ENCODE measurements around the gene NR3C1. TPM values are rescaled to one million over a fixed set of nuclear protein-coding genes. Genes with fewer than 3 reads are reported as not detected.

NR3C1 gene
- total and polyA plus RNA-seq, 2 donors (not counting 1 experiment from before 2014, with no cell fraction given) = 17.6 to 218 TPM

DNA sequence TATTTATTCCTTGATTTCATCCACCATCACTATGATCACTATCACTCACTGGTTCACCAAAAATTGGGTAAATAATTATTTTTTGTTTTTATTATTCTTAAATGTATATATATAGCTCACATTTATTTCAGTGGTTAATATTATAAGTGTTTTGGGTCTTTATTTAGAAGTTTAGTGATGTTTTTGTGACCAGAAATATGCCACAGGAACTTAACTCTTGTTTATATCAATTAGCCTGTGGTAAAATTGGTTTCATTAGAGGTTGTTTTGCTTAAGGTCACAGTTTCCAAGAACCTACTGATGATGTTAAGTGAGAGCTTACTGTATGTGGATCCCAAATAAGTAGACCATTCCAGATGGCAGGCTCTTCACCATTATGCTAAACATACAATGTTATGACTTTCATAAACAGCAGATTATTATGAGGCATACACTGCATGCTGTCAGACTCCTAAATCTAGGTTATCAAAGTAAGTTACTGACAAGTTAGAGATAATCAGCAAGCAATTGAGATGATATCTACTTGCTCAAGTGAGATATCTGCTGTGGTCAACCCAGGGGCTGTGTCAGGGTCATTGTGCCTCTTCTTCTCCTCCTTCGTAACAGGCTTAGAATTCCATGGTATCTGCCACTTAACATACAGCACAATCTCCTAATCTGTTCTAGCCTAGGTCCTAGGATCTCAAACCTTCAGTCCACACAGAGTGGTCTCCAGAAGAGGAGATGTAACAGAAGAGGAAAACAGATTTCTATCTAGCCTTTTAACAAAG, 57.6 kb downstream of the NR3C1 start:
- Histone ChIP-seq H3K79me2 (ENCODE audit: control insufficient read depth, insufficient read depth, low read length) (peaks cover 97% of the 10 kb centered on the region), H3K4me2 (replicated peaks; ENCODE audit: low read depth, low read length, poor library complexity, severe bottlenecking) (no peak overlapping the region), H3K4me3 (ENCODE audit: control extremely low read depth in 1 of 5, extremely low read depth in 1 of 5, insufficient read depth in 1 of 5, low read depth in 2 of 5, low read length in 4 of 5) (no peak overlapping the region), H3K9me3 (ENCODE audit: control extremely low read depth in 1 of 3, control insufficient read depth in 2 of 3, insufficient read depth in 1 of 3, low read length in 2 of 3) (no peaks in the 10 kb centered on the region), H3K4me1 (ENCODE audit: control insufficient read depth in 2 of 2, insufficient read depth in 2 of 2, low read length in 2 of 2) (peaks cover 28 to 44% of the 10 kb centered on the region in 2 donors), H3K27me3 (replicated peaks in 1 of 4; ENCODE audit: control extremely low read depth in 1 of 4, control insufficient read depth in 3 of 4, insufficient read depth in 4 of 4, low read length in 3 of 4) (no peaks in the 10 kb centered on the region), H3K27ac (ENCODE audit: low read length in 2 of 2) (no peak overlapping the region), H2AFZ (ENCODE audit: insufficient read depth, low read depth, low read length, poor library complexity, severe bottlenecking) (no peak overlapping the region), H3K9ac (ENCODE audit: low read length) (no peak overlapping the region), H4K20me1 (ENCODE audit: control insufficient read depth, insufficient read depth, low read length, poor library complexity, severe bottlenecking) (peaks cover 59% of the 10 kb centered on the region), H3K36me3 (replicated peaks in 1 of 2; ENCODE audit: control extremely low read depth in 1 of 2, control insufficient read depth in 1 of 2, extremely low read depth in 1 of 2, insufficient read depth in 2 of 2, low read length in 1 of 2) (peaks cover 0 to 3% of the 10 kb centered on the region in 2 experiments)
- TF ChIP-seq EZH2 (IDR thresholded peaks at IDR 0.05; ENCODE audit: borderline replicate concordance, insufficient read depth, low read depth, low read length, poor library complexity, severe bottlenecking) = no peak
- no peak for TF ChIP-seq CTCF (IDR thresholded peaks at IDR 0.05)
- Mint-ChIP-seq H3K27me3 (no peaks in the 10 kb centered on the region), H3K4me3 (no peak overlapping the region), H3K9me3 (ENCODE audit: insufficient read depth) (no peaks in the 10 kb centered on the region), H3K4me1 (peaks cover 50% of the 10 kb centered on the region), H3K27ac (no peak overlapping the region)
- ChIA-PET CTCF (interaction anchor here (1.2 kb wide), 1 partner anchor 8 kb away, joined by 3 read pairs; no protein-coding TSS in a partner anchor), POLR2A (no interaction called here)
- DNase-seq (no peak), ATAC-seq (ENCODE audit: low read depth) (no peak)
- WGBS (ENCODE audit: insufficient coverage) = 100% methylated on average over 1 of the region's 1 CpG
- intact Hi-C loops (cut with micrococcal nuclease) = loop anchor here (10.0 kb wide), 1 partner anchor 49 kb away; no protein-coding TSS in a partner anchor

DNA sequence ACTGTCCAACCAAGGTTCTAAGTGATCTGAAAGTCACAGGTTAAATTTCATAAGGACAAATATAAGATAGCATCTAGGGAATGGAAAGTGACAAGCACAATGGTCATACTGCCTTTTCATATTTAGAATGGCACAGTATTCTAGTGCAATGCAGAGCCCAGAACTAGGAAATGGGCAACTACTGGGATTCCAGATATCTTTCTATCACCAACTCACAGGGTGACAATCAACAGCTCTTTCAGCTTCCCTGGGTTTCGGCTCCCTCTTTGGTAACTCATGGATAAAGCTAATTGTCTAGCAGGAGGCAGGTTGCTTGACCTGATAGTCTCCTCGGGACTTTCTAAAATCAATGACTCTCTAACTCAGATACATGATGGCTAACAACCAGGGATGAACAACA, 60.4 kb downstream of the NR3C1 start:
- CTCF ChIA-PET = no interaction called here
- Histone ChIP-seq H3K36me3 (replicated peaks in 1 of 2; ENCODE audit: control extremely low read depth in 1 of 2, control insufficient read depth in 1 of 2, extremely low read depth in 1 of 2, insufficient read depth in 2 of 2, low read length in 1 of 2) (no peaks in the 10 kb centered on the region), H3K79me2 (ENCODE audit: control insufficient read depth, insufficient read depth, low read length) (peaks cover 97% of the 10 kb centered on the region), H3K9me3 (ENCODE audit: control extremely low read depth in 1 of 3, control insufficient read depth in 2 of 3, insufficient read depth in 1 of 3, low read length in 2 of 3) (no peaks in the 10 kb centered on the region), H3K9ac (ENCODE audit: low read length) (no peak overlapping the region), H3K27ac (ENCODE audit: low read length in 2 of 2) (no peak overlapping the region), H3K4me3 (ENCODE audit: control extremely low read depth in 1 of 5, extremely low read depth in 1 of 5, insufficient read depth in 1 of 5, low read depth in 2 of 5, low read length in 4 of 5) (no peak overlapping the region), H3K27me3 (replicated peaks in 1 of 4; ENCODE audit: control extremely low read depth in 1 of 4, control insufficient read depth in 3 of 4, insufficient read depth in 4 of 4, low read length in 3 of 4) (no peaks in the 10 kb centered on the region), H3K4me2 (replicated peaks; ENCODE audit: low read depth, low read length, poor library complexity, severe bottlenecking) (no peak overlapping the region), H3K4me1 (ENCODE audit: control insufficient read depth in 2 of 2, insufficient read depth in 2 of 2, low read length in 2 of 2) (peaks cover 11 to 23% of the 10 kb centered on the region in 2 donors), H2AFZ (ENCODE audit: insufficient read depth, low read depth, low read length, poor library complexity, severe bottlenecking) (no peak overlapping the region), H4K20me1 (ENCODE audit: control insufficient read depth, insufficient read depth, low read length, poor library complexity, severe bottlenecking) (peaks cover 64% of the 10 kb centered on the region)
- TF ChIP-seq CTCF (IDR thresholded peaks at IDR 0.05) = no peak
- TF ChIP-seq EZH2 (IDR thresholded peaks at IDR 0.05; ENCODE audit: borderline replicate concordance, insufficient read depth, low read depth, low read length, poor library complexity, severe bottlenecking) = no peak
- intact Hi-C loops (cut with micrococcal nuclease) = loop anchor here (10.0 kb wide), 1 partner anchor 52 kb away; no protein-coding TSS in a partner anchor
- peaks cover 54% of the 10 kb centered on the region for H3K4me1 Mint-ChIP-seq
- ATAC-seq (ENCODE audit: low read depth) (no peak), DNase-seq (no peak)
- no peak overlapping the region for H3K27ac Mint-ChIP-seq
- no peaks in the 10 kb centered on the region for H3K9me3 Mint-ChIP-seq (ENCODE audit: insufficient read depth)
- POLR2A ChIA-PET = no interaction called here
- no peaks in the 10 kb centered on the region for H3K27me3 Mint-ChIP-seq
- no peak overlapping the region for H3K4me3 Mint-ChIP-seq
- 100% methylated on average over 1 of the region's 2 CpGs for WGBS (ENCODE audit: insufficient coverage)
